NCI-H2196 (cell line): ENCODE data around the gene NLRC4.
"Not testable (repeated sequence)": the region's sequence is repeated elsewhere in the genome, so short reads cannot be mapped to it uniquely, and the experiment has no call there.

ENCODE experiments used
- DNase-seq: peaks from one replicate; lab custom pipeline; 2025; ENCODE audit not compliant: unreplicated experiment; lab: John Stamatoyannopoulos, UW

Gene NLRC4

GRCh38 chr2:32264422-32265105 lies at the start of gene NLRC4:
Gene NLRC4, minus strand, starts transcription at chr2:32264886. Its CDS starts 8,111 bp downstream, at chr2:32256775.
- DNase-seq, result no peak

GRCh38 chr2:32310577-32310976 lies 45.9 kb upstream of the NLRC4 start:
- DNase-seq, result no peak

GRCh38 chr2:32293966-32294562 lies 29.4 kb upstream of the NLRC4 start:
- DNase-seq, result not testable (repeated sequence)

- not testable (repeated sequence) for DNase-seq
Observed at GRCh38 chr2:32293493-32293892, 28.8 kb upstream of the NLRC4 start.

- DNase-seq, result peak; percentile 24
Observed at GRCh38 chr2:32291746-32292145, 27.1 kb upstream of the NLRC4 start.

GRCh38 chr2:32290000-32290339 lies 25.3 kb upstream of the NLRC4 start:
- no peak for DNase-seq

GRCh38 chr2:32289165-32289999 lies 24.7 kb upstream of the NLRC4 start:
- no peak for DNase-seq

- DNase-seq, result no peak
Observed at GRCh38 chr2:32284321-32284720, 19.6 kb upstream of the NLRC4 start.

GRCh38 chr2:32278478-32278853 lies 13.8 kb upstream of the NLRC4 start:
- no peak for DNase-seq

- peak; percentile 81 for DNase-seq
Observed at GRCh38 chr2:32277674-32278477, 13.2 kb upstream of the NLRC4 start, which contains the start of gene YIPF4. Gene YIPF4, plus strand, starts transcription at chr2:32277904. Its CDS starts 252 bp downstream, at chr2:32278156.

- DNase-seq, result no peak
Observed at GRCh38 chr2:32277363-32277673, 12.6 kb upstream of the NLRC4 start.

- not testable (repeated sequence) for DNase-seq
Observed at GRCh38 chr2:32275790-32276189, 11.1 kb upstream of the NLRC4 start.

- DNase-seq, result no peak
Observed at GRCh38 chr2:32274289-32274688, 9.6 kb upstream of the NLRC4 start.

GRCh38 chr2:32272279-32272678 lies 7.6 kb upstream of the NLRC4 start:
- DNase-seq, result no peak

- no peak for DNase-seq
Observed at GRCh38 chr2:32271063-32271462, 6.4 kb upstream of the NLRC4 start.

- DNase-seq, result no peak
Observed at GRCh38 chr2:32262105-32262504, 2.6 kb downstream of the NLRC4 start.

- DNase-seq, result no peak
Observed at GRCh38 chr2:32260376-32260775, 4.3 kb downstream of the NLRC4 start.

GRCh38 chr2:32258242-32258641 lies 6.4 kb downstream of the NLRC4 start:
- no peak for DNase-seq

- DNase-seq, result no peak
Observed at GRCh38 chr2:32250290-32250689, 14.4 kb downstream of the NLRC4 start.

- no peak for DNase-seq
Observed at GRCh38 chr2:32249731-32250236, 14.9 kb downstream of the NLRC4 start.

- DNase-seq, result no peak
Observed at GRCh38 chr2:32248299-32248698, 16.4 kb downstream of the NLRC4 start.
